ENCODE results near the gene SEMA5A.

DNA sequence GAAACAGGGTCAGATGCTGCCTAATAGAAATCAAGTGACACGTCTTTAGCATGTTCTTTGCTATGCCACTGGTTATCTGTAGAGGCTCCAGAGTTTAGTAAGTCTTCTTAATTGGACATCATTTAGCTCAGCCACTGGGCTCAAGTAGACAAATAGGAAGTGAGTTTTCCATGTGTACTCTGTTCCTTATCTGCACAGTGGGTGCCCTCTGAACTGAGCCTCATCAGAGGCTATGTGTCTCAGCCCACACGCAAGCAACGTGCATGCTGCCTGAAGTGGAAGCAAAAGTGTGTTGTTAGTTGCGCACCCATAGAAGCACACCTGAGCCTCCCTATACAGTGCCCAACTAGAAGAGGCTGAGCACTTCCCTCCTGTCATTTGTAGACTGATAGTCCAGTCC lies 134.7 kb downstream of the SEMA5A start:
- TF ChIP-seq, protein P1, sequence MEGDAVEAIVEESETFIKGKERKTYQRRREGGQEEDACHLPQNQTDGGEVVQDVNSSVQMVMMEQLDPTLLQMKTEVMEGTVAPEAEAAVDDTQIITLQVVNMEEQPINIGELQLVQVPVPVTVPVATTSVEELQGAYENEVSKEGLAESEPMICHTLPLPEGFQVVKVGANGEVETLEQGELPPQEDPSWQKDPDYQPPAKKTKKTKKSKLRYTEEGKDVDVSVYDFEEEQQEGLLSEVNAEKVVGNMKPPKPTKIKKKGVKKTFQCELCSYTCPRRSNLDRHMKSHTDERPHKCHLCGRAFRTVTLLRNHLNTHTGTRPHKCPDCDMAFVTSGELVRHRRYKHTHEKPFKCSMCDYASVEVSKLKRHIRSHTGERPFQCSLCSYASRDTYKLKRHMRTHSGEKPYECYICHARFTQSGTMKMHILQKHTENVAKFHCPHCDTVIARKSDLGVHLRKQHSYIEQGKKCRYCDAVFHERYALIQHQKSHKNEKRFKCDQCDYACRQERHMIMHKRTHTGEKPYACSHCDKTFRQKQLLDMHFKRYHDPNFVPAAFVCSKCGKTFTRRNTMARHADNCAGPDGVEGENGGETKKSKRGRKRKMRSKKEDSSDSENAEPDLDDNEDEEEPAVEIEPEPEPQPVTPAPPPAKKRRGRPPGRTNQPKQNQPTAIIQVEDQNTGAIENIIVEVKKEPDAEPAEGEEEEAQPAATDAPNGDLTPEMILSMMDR (IDR thresholded peaks at IDR 0.05): no peak
- TF ChIP-seq EZH2phosphoT487 (IDR thresholded peaks at IDR 0.05) (no peak), EZH2 (IDR thresholded peaks at IDR 0.05) (no peak)
